ENCODE results near the gene EFCAB10.
A peak's percentile ranks its signal among the peaks of the same experiment; 100 is the strongest.
"Not testable (repeated sequence)": the region's sequence is repeated elsewhere in the genome, so short reads cannot be mapped to it uniquely, and the experiment has no call there.

The EFCAB10 gene

GRCh38 chr7:105530546-105530945 is 50.7 kb downstream of the EFCAB10 start:
- no peak for DNase-seq (ENCODE audit: low spot score)

GRCh38 chr7:105530126-105530525 is 51.2 kb downstream of the EFCAB10 start:
- no peak for DNase-seq (ENCODE audit: low spot score)

GRCh38 chr7:105527737-105528136 is 53.6 kb downstream of the EFCAB10 start:
- not testable (repeated sequence) for DNase-seq (ENCODE audit: low spot score)

GRCh38 chr7:105524840-105525239 is 56.5 kb downstream of the EFCAB10 start:
- no peak for DNase-seq (ENCODE audit: low spot score)

DNA sequence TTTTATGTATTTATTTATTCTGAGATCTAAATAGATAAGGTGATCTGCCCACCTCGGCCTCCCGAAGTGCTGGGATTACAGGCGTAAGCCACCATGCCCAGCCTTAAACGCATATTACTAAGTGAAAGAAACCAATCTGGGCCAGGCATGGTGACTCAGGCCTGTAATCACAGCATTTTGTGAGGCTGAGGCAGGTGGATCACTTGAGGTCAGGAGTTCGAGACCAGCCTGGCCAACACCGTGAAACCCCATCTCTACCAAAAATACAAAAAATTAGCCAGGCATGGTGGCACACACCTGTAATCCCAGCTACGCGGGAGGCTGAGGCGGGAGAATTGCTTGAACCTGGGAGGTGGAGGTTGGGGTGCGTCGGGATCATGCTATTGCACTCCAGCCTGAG is 56.9 kb downstream of the EFCAB10 start:
- not testable (repeated sequence) for DNase-seq (ENCODE audit: low spot score)

DNA sequence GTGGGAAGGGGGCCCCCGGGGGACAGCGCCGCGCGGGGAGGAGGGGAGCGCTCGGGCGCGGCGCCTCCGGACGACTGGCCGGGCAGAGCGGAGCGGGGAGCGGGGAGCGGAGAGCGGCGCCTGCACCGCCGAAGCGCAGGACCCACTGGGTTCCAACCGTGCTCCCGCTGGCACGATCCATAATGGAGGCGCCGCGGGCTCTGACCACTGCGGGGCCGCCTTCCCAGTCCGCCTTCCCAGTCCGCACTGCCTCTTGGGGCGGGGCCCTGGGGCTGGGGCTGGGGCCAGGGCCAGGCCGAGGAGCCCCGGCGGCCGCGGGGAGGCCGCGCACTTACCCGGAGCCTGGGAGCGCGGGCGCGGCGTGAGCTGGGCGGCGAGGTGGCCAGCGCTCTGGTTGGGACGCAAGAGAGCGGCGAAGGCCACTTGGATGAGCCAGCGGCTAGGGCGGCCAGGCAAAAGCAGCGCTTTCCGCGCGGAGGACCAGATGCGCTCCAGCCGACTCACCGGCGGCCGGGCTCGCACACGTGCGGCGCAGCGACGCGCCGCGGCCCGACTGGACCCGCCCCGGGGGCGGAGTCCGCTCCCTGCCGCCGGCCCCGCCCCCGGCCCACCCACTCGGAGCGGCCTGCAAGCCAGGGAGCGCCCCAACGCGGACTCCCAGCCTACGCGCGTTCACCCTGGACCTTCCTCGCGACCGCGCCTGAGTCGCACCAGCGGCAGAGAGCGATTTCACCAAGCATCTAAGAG is 59.4 kb downstream of the EFCAB10 start, which contains the start of gene PUS7:
Gene PUS7, minus strand, starts transcription at position 555 of the 747 bp plus-strand sequence. CDS start 13,759 bp downstream, outside the sequence.
- DNase-seq (ENCODE audit: low spot score), result peak; percentile 98

DNA sequence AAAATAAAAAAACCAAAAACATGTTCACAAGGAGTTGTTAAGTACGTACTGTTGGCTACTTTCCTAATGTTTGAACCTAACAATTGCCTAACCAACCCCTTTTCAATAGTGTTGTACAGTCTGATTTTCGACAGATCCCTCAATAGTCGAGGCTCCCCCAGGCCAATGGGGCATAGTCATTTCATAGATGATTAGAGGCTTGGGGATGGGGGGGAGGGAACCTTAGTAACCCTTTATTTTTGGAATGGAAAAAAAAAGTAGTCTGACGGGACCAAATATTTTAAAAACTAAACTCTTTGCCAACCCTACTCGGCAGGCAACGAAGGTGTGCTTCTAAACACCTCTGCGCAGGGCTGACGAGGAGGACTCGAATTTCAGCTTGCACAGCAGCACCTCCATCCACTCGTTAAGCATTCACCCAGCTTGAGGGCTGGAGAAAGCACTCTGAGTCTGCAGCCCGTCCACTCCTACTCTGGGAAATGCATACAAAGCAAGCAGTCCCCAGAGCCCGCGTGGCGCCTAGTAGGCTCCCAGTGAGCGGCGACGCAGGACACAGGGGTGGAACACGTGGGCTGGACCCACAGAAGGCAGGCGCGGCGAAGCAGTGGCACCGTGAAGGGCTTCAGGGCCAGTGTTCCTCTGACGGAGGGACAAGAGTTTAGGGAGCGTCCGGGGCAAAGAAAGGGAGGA is 60.1 kb downstream of the EFCAB10 start:
- DNase-seq (ENCODE audit: low spot score), result peak; percentile 82

- not testable (repeated sequence) for DNase-seq (ENCODE audit: low spot score)
Measured at GRCh38 chr7:105520620-105521019, 60.7 kb downstream of the EFCAB10 start.

DNA sequence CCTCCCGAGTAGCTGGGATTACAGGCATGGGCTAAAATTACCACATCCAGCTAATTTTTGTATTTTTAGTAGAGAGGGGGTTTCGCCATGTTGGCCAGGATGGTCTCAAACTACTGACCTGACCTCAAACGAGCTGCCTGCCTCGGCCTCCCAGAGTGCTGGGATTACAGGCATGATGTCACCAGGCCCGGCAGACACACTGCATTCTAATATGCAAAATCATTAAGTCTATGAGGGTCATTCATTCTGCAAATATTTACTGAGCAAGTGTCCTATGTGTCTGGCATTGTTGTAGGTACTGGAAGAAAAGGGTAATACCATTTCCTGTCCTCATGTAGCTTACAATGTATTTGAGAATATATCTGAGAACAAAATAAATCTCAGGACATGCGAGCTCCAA is 61.9 kb downstream of the EFCAB10 start:
- DNase-seq (ENCODE audit: low spot score), result no peak

DNA sequence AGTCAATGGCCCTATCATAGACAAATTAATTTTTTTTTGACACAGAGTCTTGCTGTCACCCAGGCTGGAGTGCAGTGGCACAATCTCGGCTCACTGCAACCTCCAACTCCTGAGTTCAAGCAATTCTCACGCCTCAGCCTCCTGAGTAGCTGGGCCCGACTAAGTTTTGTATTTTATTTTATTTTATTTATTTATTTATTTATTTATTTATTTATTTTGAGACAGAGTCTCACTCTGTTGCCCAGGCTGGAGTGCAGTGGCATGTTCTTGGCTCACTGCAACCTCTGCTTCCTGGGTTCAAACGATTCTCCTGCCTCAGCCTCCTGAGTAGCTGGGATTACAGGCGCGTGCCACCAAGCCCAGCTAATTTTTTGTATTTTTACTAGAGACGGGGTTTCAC is 65.7 kb downstream of the EFCAB10 start:
- DNase-seq (ENCODE audit: low spot score), result not testable (repeated sequence)
